MM.1S (cell line): Measurements from ENCODE around the gene ADSS1.

Source experiments
- CTCF ChIP-seq: fragments of 300-600 bp; sonication (generic); IDR thresholded peaks from 2 replicates; pipeline ENCODE4 v1.5.1; 2016; ENCODE audit warnings: antibody characterized with exemption, low read length, mixed read lengths
- EZH2 ChIP-seq: fragments of 300-600 bp; sonication (generic); optimal IDR thresholded peaks from 2 replicates; pipeline ENCODE3; 2017; ENCODE audit warnings: low read depth, mild to moderate bottlenecking, antibody characterized with exemption, low read length, mixed read lengths

GRCh38 chr14:104750056-104750752 lies 26.2 kb downstream of the ADSS1 start:
- TF ChIP-seq CTCF (no peak), EZH2 (no peak)
